Mesothelial cell of epicardium (in vitro differentiated cells): ENCODE data around the gene NHSL2. TPM values are rescaled to one million over a fixed set of nuclear protein-coding genes. Genes with fewer than 3 reads are reported as not detected.

Experiments
- DNase-seq, 2 experiments: peaks; one replicate each; pipeline ENCODE4 v3.0.0; 2021; ENCODE audit warnings: low spot score in 2 of 2; ENCODE audit not compliant: unreplicated experiment in 2 of 2
- H3K27ac Mint-ChIP-seq: 2 replicates; pipeline ENCODE4 v1.8.0; 2021; ENCODE audit warnings: mixed read lengths
- H3K27me3 Mint-ChIP-seq: 2 replicates; pipeline ENCODE4 v1.8.0; 2021; ENCODE audit warnings: low read depth, mixed read lengths
- H3K36me3 Mint-ChIP-seq: 2 replicates; pipeline ENCODE4 v1.8.0; 2021; ENCODE audit warnings: mixed read lengths
- H3K4me1 Mint-ChIP-seq: 2 replicates; pipeline ENCODE4 v1.8.0; 2021; ENCODE audit warnings: mixed read lengths
- H3K4me3 Mint-ChIP-seq: 2 replicates; pipeline ENCODE4 v1.8.0; 2021; ENCODE audit warnings: mild to moderate bottlenecking, moderate library complexity, mixed read lengths
- H3K9me3 Mint-ChIP-seq: 2 replicates; pipeline ENCODE4 v1.8.0; 2021; ENCODE audit warnings: mixed read lengths
- total RNA-seq: library from RNA; stranded (reverse); gene quantifications from 3 replicates; pipeline ENCODE4 v1.2.1, GENCODE V29; 2021
- TF ChIP-seq, protein P1 (sequence below): fragments of 200-600 bp; sonication (generic); IDR thresholded peaks from one replicate; pipeline ENCODE4 v1.5.0; 2021; ENCODE audit warnings: antibody characterized with exemption; ENCODE audit not compliant: unreplicated experiment

The NHSL2 gene
- total RNA-seq, 1 donor from 2014 or later: 24.0 TPM

DNA sequence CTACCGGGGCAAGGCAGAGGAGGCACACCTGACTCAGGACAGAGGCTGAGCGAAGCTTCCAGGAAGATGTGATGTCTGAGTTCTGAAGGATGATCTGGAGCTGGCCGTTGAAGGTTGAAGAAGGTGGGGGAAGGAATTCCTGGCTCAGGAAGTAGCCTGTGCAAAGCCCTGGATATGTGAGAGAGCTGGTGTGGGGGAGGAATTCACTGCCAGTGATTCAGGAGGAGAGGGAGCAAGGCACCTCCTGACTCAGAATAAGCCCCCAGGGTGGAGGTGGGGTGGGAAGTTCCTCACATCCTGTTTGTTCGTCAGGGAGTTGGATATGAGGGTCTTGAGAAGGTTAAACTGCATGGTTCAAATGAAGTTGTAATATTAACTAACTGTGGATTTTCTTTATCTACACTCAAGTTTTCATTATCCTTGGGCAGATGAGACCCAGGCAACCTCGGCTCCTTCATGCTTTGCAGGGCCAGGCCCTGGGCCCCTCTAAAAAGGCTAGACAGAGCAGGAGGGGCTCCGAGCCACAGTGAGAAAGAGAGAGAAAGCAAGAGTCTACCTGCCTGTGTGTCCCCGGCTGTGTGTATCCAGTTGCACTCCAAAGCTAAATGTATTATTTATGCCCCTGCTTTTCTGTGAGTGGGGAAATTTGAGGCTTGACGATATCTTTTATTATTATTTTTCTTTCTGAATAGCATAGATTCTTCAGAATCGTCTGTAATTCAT is 7.1 kb downstream of the NHSL2 start:
- TF ChIP-seq, protein P1, sequence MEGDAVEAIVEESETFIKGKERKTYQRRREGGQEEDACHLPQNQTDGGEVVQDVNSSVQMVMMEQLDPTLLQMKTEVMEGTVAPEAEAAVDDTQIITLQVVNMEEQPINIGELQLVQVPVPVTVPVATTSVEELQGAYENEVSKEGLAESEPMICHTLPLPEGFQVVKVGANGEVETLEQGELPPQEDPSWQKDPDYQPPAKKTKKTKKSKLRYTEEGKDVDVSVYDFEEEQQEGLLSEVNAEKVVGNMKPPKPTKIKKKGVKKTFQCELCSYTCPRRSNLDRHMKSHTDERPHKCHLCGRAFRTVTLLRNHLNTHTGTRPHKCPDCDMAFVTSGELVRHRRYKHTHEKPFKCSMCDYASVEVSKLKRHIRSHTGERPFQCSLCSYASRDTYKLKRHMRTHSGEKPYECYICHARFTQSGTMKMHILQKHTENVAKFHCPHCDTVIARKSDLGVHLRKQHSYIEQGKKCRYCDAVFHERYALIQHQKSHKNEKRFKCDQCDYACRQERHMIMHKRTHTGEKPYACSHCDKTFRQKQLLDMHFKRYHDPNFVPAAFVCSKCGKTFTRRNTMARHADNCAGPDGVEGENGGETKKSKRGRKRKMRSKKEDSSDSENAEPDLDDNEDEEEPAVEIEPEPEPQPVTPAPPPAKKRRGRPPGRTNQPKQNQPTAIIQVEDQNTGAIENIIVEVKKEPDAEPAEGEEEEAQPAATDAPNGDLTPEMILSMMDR: no peak
- H3K9me3 Mint-ChIP-seq: peaks cover 12% of the 10 kb centered on the region
- peaks cover 31% of the 10 kb centered on the region for H3K4me1 Mint-ChIP-seq
- H3K4me3 Mint-ChIP-seq: peak overlapping the region; percentile 8
- peak overlapping the region; percentile 95 for H3K27ac Mint-ChIP-seq
- DNase-seq: no peak
- H3K36me3 Mint-ChIP-seq: no peaks in the 10 kb centered on the region
- no peaks in the 10 kb centered on the region for H3K27me3 Mint-ChIP-seq

DNA sequence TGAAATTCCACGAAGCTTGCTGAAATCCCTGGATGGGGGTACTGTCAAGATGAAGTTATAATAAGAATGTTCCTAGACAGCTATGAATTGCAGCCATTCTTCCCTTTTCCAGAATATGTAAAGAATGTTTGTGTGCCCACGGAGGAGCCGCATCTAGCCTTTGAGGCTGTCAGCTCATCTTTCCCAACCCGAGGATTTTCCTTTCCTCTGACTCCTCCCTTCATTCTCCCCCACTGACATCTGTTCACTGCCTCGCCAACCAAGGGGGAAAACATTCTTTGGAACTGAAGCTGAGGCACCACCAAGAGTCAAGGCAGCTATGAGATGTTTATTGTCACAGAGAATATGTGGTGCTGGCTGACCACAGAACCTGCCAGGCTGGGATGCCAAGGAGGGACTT is 8.8 kb downstream of the NHSL2 start:
- DNase-seq: no peak
- peaks cover 28% of the 10 kb centered on the region for H3K4me1 Mint-ChIP-seq
- TF ChIP-seq, protein P1: no peak
- H3K27ac Mint-ChIP-seq: peak overlapping the region; percentile 59
- no peak overlapping the region for H3K4me3 Mint-ChIP-seq
- H3K36me3 Mint-ChIP-seq: no peaks in the 10 kb centered on the region
- no peaks in the 10 kb centered on the region for H3K27me3 Mint-ChIP-seq
- peaks cover 4% of the 10 kb centered on the region for H3K9me3 Mint-ChIP-seq

DNA sequence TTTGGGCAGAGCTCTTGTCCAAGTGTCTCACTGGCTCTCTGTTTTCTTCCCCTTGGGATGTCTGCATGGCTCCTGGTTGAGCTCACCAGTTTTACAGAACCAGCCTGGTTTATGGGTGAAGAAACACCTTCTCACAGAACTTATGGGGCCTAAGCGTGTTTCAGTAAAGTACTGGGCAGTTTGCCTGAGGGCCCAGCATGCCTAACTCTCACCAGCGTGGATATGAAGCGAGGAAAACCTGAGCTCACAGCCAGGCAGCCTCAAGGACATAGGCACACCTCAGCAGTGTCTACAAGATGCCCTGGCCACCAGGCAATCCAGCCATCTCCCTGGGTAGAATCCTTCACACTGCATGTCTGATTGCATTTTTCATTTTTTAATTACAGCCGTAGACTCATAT is 9.2 kb downstream of the NHSL2 start:
- peak overlapping the region; percentile 47 for H3K27ac Mint-ChIP-seq
- H3K9me3 Mint-ChIP-seq: peaks cover 3% of the 10 kb centered on the region
- no peaks in the 10 kb centered on the region for H3K27me3 Mint-ChIP-seq
- TF ChIP-seq, protein P1: no peak
- H3K36me3 Mint-ChIP-seq: no peaks in the 10 kb centered on the region
- no peak for DNase-seq
- no peak overlapping the region for H3K4me3 Mint-ChIP-seq
- peaks cover 26% of the 10 kb centered on the region for H3K4me1 Mint-ChIP-seq

DNA sequence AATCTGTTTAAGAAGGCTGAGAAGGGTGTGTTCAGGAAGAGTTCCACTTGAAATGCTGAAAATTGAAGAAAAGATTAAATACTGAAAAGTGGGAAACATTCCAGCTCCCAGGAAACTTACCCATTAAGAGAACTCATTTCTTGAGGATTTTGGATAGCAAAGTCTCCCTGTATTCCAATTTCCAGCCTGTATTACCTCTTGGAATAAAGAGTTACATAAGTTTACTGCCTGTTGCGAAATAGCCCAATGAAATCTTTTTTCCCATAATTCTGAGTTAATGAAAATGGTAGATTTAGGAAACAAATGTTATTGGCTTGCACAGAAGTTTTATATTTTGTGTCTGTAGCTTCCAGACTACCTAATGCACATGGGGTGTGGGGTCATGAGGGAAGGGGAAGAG is 12.0 kb downstream of the NHSL2 start:
- Mint-ChIP-seq H3K9me3 (no peaks in the 10 kb centered on the region), H3K27me3 (no peaks in the 10 kb centered on the region), H3K27ac (no peak overlapping the region), H3K4me3 (no peak overlapping the region), H3K36me3 (no peaks in the 10 kb centered on the region), H3K4me1 (peaks cover 30% of the 10 kb centered on the region)
- TF ChIP-seq, protein P1: no peak
- DNase-seq: no peak

DNA sequence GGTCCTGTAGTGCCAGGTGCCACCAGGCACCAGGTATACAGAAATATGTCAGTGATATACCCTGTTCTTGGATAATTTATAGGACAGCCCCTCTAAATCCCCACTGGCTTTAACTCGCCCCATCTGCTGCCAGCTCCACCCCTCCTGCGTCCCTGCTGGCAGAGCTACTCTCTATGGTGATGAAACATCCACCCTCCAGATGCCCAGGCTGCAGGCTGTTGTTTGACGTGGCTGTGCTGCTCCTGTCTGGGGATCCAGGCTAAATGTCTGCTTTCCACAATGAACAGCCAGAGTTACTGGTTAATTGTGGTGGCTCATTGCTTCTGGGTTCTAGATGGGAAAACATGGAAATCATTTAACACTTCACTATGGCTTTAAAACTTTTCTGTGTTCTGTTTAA is 12.9 kb downstream of the NHSL2 start:
- H3K4me3 Mint-ChIP-seq: no peak overlapping the region
- no peaks in the 10 kb centered on the region for H3K9me3 Mint-ChIP-seq

More for the DNA sequence above, 12.9 kb downstream of the NHSL2 start:
- Mint-ChIP-seq H3K4me1 (peaks cover 22% of the 10 kb centered on the region), H3K27me3 (no peaks in the 10 kb centered on the region), H3K36me3 (no peaks in the 10 kb centered on the region), H3K27ac (no peak overlapping the region)
- DNase-seq: no peak
- TF ChIP-seq, protein P1: no peak
